Measurements from ENCODE around the gene SPATS2. TPM values are rescaled to one million over a fixed set of nuclear protein-coding genes. Genes with fewer than 3 reads are reported as not detected.
A peak's percentile ranks its signal among the peaks of the same experiment; 100 is the strongest.

The SPATS2 gene
- total RNA-seq, 1 donor from 2014 or later: 5.9 TPM

- H3K4me3 ChIP-seq: no peak overlapping the region
- H3K9me3 ChIP-seq (replicated peaks): no peaks in the 10 kb centered on the region
- no peak overlapping the region for H3K27ac ChIP-seq (replicated peaks)
- DNase-seq: no peak
- H3K36me3 ChIP-seq: no peaks in the 10 kb centered on the region
- TF ChIP-seq CTCF (IDR thresholded peaks at IDR 0.05; ENCODE audit: borderline replicate concordance): no peak
- H3K27me3 ChIP-seq (ENCODE audit: low read depth): peaks cover 72% of the 10 kb centered on the region
- intact Hi-C loops (cut with micrococcal nuclease): no loop called here
- peaks cover 21% of the 10 kb centered on the region for H3K4me1 ChIP-seq
Measured at GRCh38 chr12:49540229-49541139, 173.2 kb downstream of the SPATS2 start.

GRCh38 chr12:49541140-49541861, 174.0 kb downstream of the SPATS2 start:
- Histone ChIP-seq H3K36me3 (no peaks in the 10 kb centered on the region), H3K27me3 (ENCODE audit: low read depth) (peaks cover 72% of the 10 kb centered on the region), H3K9me3 (replicated peaks) (no peaks in the 10 kb centered on the region), H3K4me3 (no peak overlapping the region), H3K4me1 (peaks cover 21% of the 10 kb centered on the region), H3K27ac (replicated peaks) (no peak overlapping the region)
- no peak for DNase-seq
- intact Hi-C loops (cut with micrococcal nuclease): no loop called here
- TF ChIP-seq CTCF (IDR thresholded peaks at IDR 0.05; ENCODE audit: borderline replicate concordance): no peak

- no peak for DNase-seq
- H3K9me3 ChIP-seq (replicated peaks): no peaks in the 10 kb centered on the region
Measured at GRCh38 chr12:49541911-49542505, 174.7 kb downstream of the SPATS2 start.

GRCh38 chr12:49542592-49543160, 175.4 kb downstream of the SPATS2 start:
- Histone ChIP-seq H3K9me3 (replicated peaks) (no peaks in the 10 kb centered on the region), H3K36me3 (no peaks in the 10 kb centered on the region), H3K27me3 (ENCODE audit: low read depth) (peaks cover 72% of the 10 kb centered on the region), H3K4me3 (no peak overlapping the region), H3K4me1 (peaks cover 13% of the 10 kb centered on the region), H3K27ac (replicated peaks) (no peak overlapping the region)
- peak; percentile 8 for DNase-seq
- intact Hi-C loops (cut with micrococcal nuclease): no loop called here
- TF ChIP-seq CTCF (IDR thresholded peaks at IDR 0.05; ENCODE audit: borderline replicate concordance): no peak

More at GRCh38 chr12:49541911-49542505, 174.7 kb downstream of the SPATS2 start:
- Histone ChIP-seq H3K36me3 (no peaks in the 10 kb centered on the region), H3K27ac (replicated peaks) (no peak overlapping the region), H3K4me3 (no peak overlapping the region), H3K27me3 (ENCODE audit: low read depth) (peaks cover 72% of the 10 kb centered on the region), H3K4me1 (peaks cover 20% of the 10 kb centered on the region)
- no peak for TF ChIP-seq CTCF (IDR thresholded peaks at IDR 0.05; ENCODE audit: borderline replicate concordance)
- intact Hi-C loops (cut with micrococcal nuclease): no loop called here

- no peaks in the 10 kb centered on the region for H3K9me3 ChIP-seq (replicated peaks)
- intact Hi-C loops (cut with micrococcal nuclease): no loop called here
- no peak overlapping the region for H3K4me3 ChIP-seq
- H3K4me1 ChIP-seq: peaks cover 7% of the 10 kb centered on the region
- no peak overlapping the region for H3K27ac ChIP-seq (replicated peaks)
- DNase-seq: peak; percentile 3
- peaks cover 72% of the 10 kb centered on the region for H3K27me3 ChIP-seq (ENCODE audit: low read depth)
- no peaks in the 10 kb centered on the region for H3K36me3 ChIP-seq
- TF ChIP-seq CTCF (IDR thresholded peaks at IDR 0.05; ENCODE audit: borderline replicate concordance): no peak
Measured at GRCh38 chr12:49543221-49543913, 176.1 kb downstream of the SPATS2 start.
